ENCODE measurements around the gene ATP6V1G3.

GRCh38 chr1:198481661-198482060, 58.8 kb downstream of the ATP6V1G3 start:
- TF ChIP-seq CTCF (conservative IDR thresholded peaks at IDR 0.05; ENCODE audit: low read length): no peak
- TF ChIP-seq EZH2phosphoT487 (IDR thresholded peaks at IDR 0.05; ENCODE audit: borderline replicate concordance, low read depth, low read length): no peak
